Epithelial cell of esophagus (primary cell): ENCODE measurements around the gene SHROOM1.

Experiments used
- DNase-seq: peaks from one replicate; pipeline ENCODE4 v3.0.0; 2010; ENCODE audit warnings: low read depth
- H3K4me3 ChIP-seq: 2 replicates; pipeline ENCODE4 v1.5.1; 2011; ENCODE audit warnings: mild to moderate bottlenecking, low read length, control low read depth
- CTCF ChIP-seq: IDR thresholded peaks from 2 replicates; pipeline ENCODE4 v1.5.1; 2011; ENCODE audit warnings: low read depth, mild to moderate bottlenecking, low read length, control low read depth, inconsistent platforms; ENCODE audit not compliant: insufficient read depth; ENCODE audit errors: missing control alignments

SHROOM1 gene

DNA sequence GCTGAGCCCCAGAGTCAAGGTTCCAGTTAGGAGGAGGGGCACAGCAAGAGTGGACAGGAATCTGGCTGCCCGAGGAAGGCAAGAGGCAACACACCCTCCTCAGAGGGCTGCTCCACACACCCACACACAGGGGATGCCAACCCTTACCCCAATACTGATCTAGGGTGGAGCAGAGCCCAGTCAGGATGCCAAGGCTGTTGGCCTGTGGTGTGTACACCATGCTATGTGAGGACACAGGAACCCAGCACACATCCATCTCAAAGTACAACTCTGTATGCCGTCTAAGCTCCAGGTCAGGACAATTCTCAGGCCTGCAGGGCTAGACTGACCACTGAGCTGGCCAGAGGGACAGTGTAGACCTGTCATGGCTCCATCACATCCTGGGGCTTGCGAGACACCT is 56.0 kb downstream of the SHROOM1 start:
- DNase-seq = no peak
- TF ChIP-seq CTCF = no peak
- no peak overlapping the region for H3K4me3 ChIP-seq

GRCh38 chr5:132773601-132774355 is 56.7 kb downstream of the SHROOM1 start:
- H3K4me3 ChIP-seq = no peak overlapping the region
- DNase-seq = no peak

DNA sequence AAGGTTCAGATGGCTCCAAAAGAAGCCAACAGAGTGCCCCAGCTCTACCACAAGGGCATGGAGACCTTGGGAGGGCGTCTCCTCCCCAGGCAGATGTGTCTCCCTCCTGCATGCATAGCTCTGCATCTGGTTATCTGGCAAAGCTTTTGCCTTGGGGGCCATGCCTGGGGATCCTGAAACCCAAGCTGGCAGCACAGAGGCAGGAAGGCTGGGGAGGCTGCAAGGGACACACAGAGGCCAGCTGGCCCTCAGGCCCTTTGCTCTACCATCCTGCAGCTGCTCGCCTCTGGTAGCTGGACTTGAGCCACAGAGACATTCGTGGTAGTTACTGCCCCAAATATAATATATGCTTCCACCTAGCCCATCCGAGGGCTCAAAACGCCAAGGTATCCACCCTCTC is 57.3 kb downstream of the SHROOM1 start:
- no peak for TF ChIP-seq CTCF
- DNase-seq = no peak
- no peak overlapping the region for H3K4me3 ChIP-seq

More at GRCh38 chr5:132773601-132774355, 56.7 kb downstream of the SHROOM1 start:
- TF ChIP-seq CTCF = no peak

- DNase-seq = no peak
- no peak overlapping the region for H3K4me3 ChIP-seq
- TF ChIP-seq CTCF = no peak
These were observed 58.0 kb downstream of the SHROOM1 start for GRCh38 chr5:132772291-132773070.
